Measurements from ENCODE around the gene SENP1. TPM values are rescaled to one million over a fixed set of nuclear protein-coding genes. Genes with fewer than 3 reads are reported as not detected.

SENP1 gene
- total RNA-seq, 2 donors from 2014 or later = 36.6 to 59.7 TPM

DNA sequence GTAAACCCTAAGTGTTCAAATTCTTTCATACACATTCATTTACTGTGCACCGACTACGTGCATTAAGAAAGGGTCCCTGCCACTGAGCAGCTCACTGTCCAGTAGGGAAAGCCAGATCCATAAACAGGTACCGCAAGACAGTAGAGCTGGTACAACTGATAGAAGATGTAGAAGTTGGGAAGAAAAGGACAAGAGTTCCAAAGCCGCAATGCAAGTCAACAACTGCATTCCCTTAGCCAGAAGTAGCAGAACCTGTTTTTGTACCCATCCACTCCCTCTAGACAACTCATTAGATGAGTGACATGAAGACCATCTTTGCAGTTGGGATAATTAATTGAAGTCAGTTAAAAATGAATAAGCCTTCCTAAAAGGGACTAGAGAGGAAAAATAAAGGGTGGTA lies 1.3 kb downstream of the SENP1 start:
- no peak for ATAC-seq
- peak overlapping the region; percentile 97 for H3K4me3 Mint-ChIP-seq
- peak overlapping the region; percentile 94 to 99 for H3K27ac Mint-ChIP-seq
- peaks cover 28 to 32% of the 10 kb centered on the region in 2 donors for H3K4me1 Mint-ChIP-seq (ENCODE audit: low read depth in 2 of 2)
- DNase-seq (ENCODE audit: low spot score) = no peak
- no peaks in the 10 kb centered on the region for H3K9me3 Mint-ChIP-seq
- H3K27me3 Mint-ChIP-seq = peaks cover 2 to 3% of the 10 kb centered on the region in 2 donors
- H3K36me3 Mint-ChIP-seq = peaks cover 7% of the 10 kb centered on the region

DNA sequence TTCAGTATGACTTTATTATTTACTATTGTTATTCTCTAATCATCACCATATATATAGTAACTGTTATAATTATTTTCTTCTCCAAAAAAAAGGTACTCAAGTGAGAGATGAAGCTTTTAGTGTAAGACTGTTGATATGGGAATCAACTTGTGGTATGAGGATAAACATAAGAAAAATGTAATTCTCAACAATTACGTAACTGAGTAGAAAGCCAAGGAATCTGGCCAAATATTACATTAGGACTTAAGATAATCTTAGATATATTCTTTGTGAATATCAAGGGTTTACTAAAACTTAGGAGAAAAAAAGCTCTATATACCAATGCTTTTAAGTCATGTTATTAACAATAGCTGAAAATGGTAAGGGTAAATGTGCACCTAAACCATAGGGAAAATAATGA lies 13.3 kb downstream of the SENP1 start:
- ATAC-seq = no peak
- no peaks in the 10 kb centered on the region for H3K4me1 Mint-ChIP-seq (ENCODE audit: low read depth in 2 of 2)
- no peaks in the 10 kb centered on the region for H3K9me3 Mint-ChIP-seq
- H3K4me3 Mint-ChIP-seq = no peak overlapping the region
- H3K27ac Mint-ChIP-seq = no peak overlapping the region
- peaks cover 13% of the 10 kb centered on the region for H3K36me3 Mint-ChIP-seq
- no peak for DNase-seq (ENCODE audit: low spot score)
- H3K27me3 Mint-ChIP-seq = no peaks in the 10 kb centered on the region

DNA sequence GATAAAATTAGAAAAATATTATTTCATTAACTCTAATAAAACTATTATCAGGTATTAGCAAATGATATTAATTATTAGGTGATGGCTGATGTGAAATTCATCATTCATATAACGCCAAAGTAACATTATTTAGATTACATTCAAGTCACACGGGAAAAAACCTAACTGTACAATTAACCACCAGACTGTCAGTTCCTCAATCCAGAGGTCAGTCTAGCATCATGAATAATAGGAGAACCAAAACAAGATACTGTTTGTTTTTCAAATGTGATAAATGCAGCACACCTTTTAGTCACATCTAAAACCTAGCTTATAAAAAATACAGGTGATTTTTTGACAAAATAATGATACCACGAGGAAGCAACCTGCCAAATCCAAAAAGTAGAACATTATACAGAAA lies 19.6 kb downstream of the SENP1 start:
- H3K4me3 Mint-ChIP-seq = no peak overlapping the region
- H3K27ac Mint-ChIP-seq = no peak overlapping the region
- H3K36me3 Mint-ChIP-seq = peaks cover 24% of the 10 kb centered on the region
- H3K27me3 Mint-ChIP-seq = no peaks in the 10 kb centered on the region
- ATAC-seq (no peak), DNase-seq (ENCODE audit: low spot score) (no peak)
- H3K4me1 Mint-ChIP-seq (ENCODE audit: low read depth in 2 of 2) = no peaks in the 10 kb centered on the region
- H3K9me3 Mint-ChIP-seq = no peaks in the 10 kb centered on the region

DNA sequence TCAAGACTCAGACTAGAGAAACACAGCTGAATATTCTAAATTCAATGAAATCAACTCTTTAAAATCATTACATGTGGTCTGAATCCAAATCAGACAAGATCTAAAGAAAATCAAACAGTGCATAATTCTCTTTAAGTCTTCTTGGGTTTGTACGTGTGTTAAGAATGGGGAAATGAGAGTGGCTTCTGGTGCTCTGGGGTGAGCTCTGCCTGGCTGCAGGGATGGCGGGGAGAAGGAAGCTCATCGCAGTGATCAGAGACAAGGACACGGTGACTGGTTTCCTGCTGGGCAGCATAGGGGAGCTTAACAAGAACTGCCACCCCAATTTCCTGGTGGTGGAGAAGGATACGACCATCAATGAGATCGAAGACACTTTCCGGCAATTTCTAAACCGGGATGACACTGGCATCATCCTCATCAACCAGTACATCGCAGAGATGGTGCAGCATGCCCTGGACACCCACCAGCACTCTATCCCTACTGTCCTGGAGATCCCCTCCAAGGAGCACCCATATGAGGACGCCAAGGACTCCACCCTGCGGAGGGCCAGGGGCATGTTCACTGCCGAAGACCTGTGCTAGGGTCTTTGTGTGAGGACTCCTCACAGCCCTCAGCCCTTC lies 20.9 kb downstream of the SENP1 start:
- no peak overlapping the region for H3K27ac Mint-ChIP-seq

DNA sequence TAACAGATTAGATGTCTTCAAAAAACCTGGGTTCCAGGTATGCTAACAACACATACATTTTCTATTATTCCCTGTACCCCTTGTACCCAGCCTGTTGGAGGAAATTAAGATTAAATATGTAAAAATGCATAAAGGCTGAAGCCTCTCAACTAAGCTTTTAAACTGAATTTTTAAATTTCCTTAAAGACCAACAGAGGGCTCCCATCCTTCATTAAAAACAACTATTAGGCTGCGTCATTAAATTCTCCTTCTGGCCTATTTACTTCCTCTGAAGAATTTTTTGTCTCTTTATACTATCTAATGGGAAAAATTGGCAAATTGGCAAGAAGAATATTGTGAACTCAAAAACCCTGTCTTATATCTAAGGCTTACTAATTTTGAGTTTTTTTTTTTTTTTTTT lies 21.8 kb downstream of the SENP1 start:
- H3K9me3 Mint-ChIP-seq = no peaks in the 10 kb centered on the region
- DNase-seq (ENCODE audit: low spot score) (no peak), ATAC-seq (no peak)
- peaks cover 15% of the 10 kb centered on the region for H3K36me3 Mint-ChIP-seq
- no peaks in the 10 kb centered on the region for H3K4me1 Mint-ChIP-seq (ENCODE audit: low read depth in 2 of 2)
- no peak overlapping the region for H3K4me3 Mint-ChIP-seq
- no peaks in the 10 kb centered on the region for H3K27me3 Mint-ChIP-seq
- no peak overlapping the region for H3K27ac Mint-ChIP-seq

More for the DNA sequence above, 20.9 kb downstream of the SENP1 start:
- ATAC-seq (peak in 1 of 2 donors; percentile 45), DNase-seq (ENCODE audit: low spot score) (no peak)
- Mint-ChIP-seq H3K4me3 (no peak overlapping the region), H3K4me1 (ENCODE audit: low read depth in 2 of 2) (no peaks in the 10 kb centered on the region), H3K27me3 (no peaks in the 10 kb centered on the region), H3K36me3 (peaks cover 15% of the 10 kb centered on the region), H3K9me3 (no peaks in the 10 kb centered on the region)

DNA sequence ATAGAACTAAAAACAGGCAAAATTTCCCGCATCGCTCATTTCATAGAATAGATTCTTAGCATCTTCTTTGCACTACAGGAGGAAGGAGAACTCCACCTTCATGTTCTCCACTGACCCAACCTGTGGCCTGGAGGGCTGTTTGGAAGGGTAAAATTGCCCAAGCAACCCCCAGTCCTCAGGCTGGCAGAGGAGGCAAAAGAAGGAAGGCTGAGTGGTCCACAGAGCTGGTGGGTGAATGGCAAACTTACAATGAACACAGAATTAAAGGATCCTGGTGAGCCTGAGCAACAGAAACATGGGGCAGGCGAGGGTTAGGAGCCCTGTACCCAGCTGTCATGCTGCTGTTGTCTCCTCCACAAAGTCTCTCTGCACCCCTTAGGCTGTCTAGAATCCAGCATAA lies 25.1 kb downstream of the SENP1 start:
- H3K4me1 Mint-ChIP-seq (ENCODE audit: low read depth in 2 of 2) = peaks cover 0 to 3% of the 10 kb centered on the region in 2 donors
- H3K36me3 Mint-ChIP-seq = peaks cover 18% of the 10 kb centered on the region
- no peak overlapping the region for H3K4me3 Mint-ChIP-seq
- H3K9me3 Mint-ChIP-seq = no peaks in the 10 kb centered on the region
- H3K27ac Mint-ChIP-seq = no peak overlapping the region
- DNase-seq (ENCODE audit: low spot score) (no peak), ATAC-seq (no peak)
- H3K27me3 Mint-ChIP-seq = no peaks in the 10 kb centered on the region

DNA sequence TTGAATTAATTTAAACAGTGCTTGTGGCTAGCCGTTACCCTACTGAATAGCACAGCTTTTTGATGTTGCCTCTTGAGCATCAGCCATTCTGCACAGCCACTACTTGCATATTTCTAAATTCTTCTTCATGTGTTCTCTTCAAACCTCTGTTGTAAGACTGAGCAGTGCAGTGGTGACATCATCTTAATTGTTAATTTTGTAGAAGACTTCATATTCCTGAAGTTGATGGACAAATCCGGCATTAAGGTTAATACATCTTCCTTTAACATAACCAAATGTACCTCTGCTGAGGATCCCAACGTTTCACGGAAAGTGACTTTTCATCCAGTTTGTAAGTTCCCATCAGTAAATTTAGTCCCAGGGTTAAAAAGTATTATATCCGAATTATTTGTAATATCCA lies 25.6 kb downstream of the SENP1 start:
- Mint-ChIP-seq H3K27ac (no peak overlapping the region), H3K9me3 (no peaks in the 10 kb centered on the region), H3K36me3 (peaks cover 18% of the 10 kb centered on the region), H3K27me3 (no peaks in the 10 kb centered on the region), H3K4me3 (no peak overlapping the region), H3K4me1 (ENCODE audit: low read depth in 2 of 2) (peaks cover 0 to 3% of the 10 kb centered on the region in 2 donors)
- ATAC-seq (no peak), DNase-seq (ENCODE audit: low spot score) (no peak)

DNA sequence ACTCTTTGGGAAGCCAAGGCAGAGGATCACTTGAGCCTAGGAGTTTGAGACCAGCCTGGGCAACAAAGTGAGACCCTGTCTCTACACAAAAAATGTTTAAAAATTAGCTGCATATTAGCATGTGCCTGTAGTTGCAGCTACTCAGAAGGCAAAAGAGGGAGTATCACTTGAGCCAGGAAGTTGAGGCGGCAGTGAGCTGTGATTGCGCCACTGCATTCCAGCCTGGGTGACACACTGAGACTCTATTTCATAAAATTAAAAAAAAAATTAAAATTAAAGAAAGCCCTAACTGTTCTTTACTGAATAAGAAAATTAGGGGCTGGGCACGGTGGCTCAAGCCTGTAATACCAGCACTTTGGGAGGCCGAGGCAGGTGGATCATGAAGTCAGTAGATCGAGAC lies 27.0 kb downstream of the SENP1 start:
- H3K27ac Mint-ChIP-seq = no peak overlapping the region
- H3K4me3 Mint-ChIP-seq = no peak overlapping the region
- peaks cover 0 to 3% of the 10 kb centered on the region in 2 donors for H3K4me1 Mint-ChIP-seq (ENCODE audit: low read depth in 2 of 2)
- no peak for ATAC-seq
- no peaks in the 10 kb centered on the region for H3K27me3 Mint-ChIP-seq
- H3K36me3 Mint-ChIP-seq = peaks cover 20% of the 10 kb centered on the region
- H3K9me3 Mint-ChIP-seq = no peaks in the 10 kb centered on the region
- no peak for DNase-seq (ENCODE audit: low spot score)

DNA sequence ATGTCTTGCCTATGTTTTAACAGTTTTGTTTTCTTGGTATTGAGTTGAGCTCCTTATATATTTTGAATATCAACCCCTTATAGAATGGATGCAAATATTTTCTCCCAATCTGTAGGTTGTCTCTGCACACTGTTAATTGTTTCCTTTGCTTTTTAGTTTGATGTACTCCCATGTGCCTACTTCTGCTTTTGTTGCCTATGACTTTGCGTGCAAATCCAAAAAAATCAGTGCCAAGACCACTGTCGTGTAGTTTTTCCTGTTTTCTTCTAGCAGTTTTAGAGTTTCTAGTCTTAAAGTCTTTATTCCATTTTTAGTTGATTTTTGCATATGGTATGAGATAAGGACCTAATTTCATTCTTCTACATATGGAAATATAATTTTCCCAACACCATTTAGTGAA lies 28.8 kb downstream of the SENP1 start:
- no peak for DNase-seq (ENCODE audit: low spot score)
- Mint-ChIP-seq H3K4me3 (no peak overlapping the region), H3K9me3 (no peaks in the 10 kb centered on the region), H3K4me1 (ENCODE audit: low read depth in 2 of 2) (peaks cover 0 to 3% of the 10 kb centered on the region in 2 donors), H3K27me3 (no peaks in the 10 kb centered on the region), H3K27ac (no peak overlapping the region), H3K36me3 (peaks cover 20% of the 10 kb centered on the region)
- no peak for ATAC-seq

DNA sequence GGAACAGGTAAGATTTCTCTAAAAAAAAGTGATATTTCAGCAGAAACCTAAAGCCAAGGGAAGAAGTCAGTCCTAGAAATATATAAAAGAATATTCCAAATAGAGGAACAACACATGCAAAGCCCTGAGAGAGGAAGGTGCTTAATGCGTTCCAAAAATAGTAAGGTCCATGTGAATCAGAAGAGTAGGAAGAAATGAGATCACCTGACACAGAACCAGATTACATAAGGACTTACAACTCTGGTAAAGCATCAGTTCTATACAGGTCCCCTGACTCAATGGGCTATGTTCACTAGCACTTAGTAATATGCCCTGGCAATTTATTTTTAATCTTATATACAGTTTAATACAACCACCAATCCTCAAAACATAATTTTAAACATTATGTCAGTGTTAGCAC lies 30.0 kb downstream of the SENP1 start:
- Mint-ChIP-seq H3K4me3 (no peak overlapping the region), H3K9me3 (no peaks in the 10 kb centered on the region), H3K36me3 (peaks cover 24% of the 10 kb centered on the region), H3K27me3 (no peaks in the 10 kb centered on the region), H3K4me1 (ENCODE audit: low read depth in 2 of 2) (peaks cover 0 to 3% of the 10 kb centered on the region in 2 donors), H3K27ac (no peak overlapping the region)
- DNase-seq (ENCODE audit: low spot score) (no peak), ATAC-seq (no peak)

DNA sequence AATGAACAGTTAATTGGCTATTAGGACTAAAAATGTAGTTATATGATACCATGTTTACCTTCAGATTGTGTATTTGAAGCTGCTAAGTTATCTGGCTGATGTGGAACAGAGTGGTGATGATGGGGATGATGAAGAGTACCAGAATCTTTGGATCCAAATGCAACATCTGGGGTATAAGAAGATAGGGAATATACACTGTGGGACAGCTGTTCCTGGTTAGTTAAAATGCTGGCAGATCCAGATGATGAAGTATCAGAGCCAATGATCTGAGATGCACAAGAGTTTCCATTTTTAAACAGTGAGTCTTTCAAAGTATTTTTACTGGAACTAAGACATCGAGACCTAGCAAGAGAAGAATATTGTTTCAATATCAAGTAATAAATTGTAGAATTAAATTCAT lies 31.6 kb downstream of the SENP1 start:
- peaks cover 0 to 3% of the 10 kb centered on the region in 2 donors for H3K4me1 Mint-ChIP-seq (ENCODE audit: low read depth in 2 of 2)
- H3K27ac Mint-ChIP-seq = no peak overlapping the region
- H3K9me3 Mint-ChIP-seq = no peaks in the 10 kb centered on the region
- peaks cover 30% of the 10 kb centered on the region for H3K36me3 Mint-ChIP-seq
- DNase-seq (ENCODE audit: low spot score) = no peak
- no peaks in the 10 kb centered on the region for H3K27me3 Mint-ChIP-seq
- ATAC-seq = no peak
- no peak overlapping the region for H3K4me3 Mint-ChIP-seq

DNA sequence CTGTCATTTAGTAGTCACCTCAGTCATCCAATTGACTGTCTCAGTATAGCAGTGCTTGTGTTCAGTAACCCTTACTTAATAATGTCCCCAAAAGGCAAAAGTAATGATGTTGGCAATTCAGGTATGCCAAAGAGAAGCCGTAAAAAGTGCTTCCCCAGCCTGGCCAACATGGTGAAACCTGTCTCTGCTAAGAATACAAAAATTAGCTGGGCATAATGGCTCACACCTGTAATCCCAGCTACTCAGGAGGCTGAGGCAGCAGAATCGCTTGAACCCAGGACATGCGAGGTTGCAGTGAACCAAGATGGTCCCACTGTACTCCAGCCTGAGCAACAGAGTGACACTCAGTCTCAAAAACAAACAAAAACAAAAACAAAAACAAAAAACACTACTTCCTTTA lies 33.6 kb downstream of the SENP1 start:
- Mint-ChIP-seq H3K27me3 (no peaks in the 10 kb centered on the region), H3K4me3 (no peak overlapping the region), H3K36me3 (peaks cover 36% of the 10 kb centered on the region), H3K4me1 (ENCODE audit: low read depth in 2 of 2) (peaks cover 0 to 4% of the 10 kb centered on the region in 2 donors), H3K27ac (no peak overlapping the region), H3K9me3 (no peaks in the 10 kb centered on the region)
- ATAC-seq = no peak
- no peak for DNase-seq (ENCODE audit: low spot score)

DNA sequence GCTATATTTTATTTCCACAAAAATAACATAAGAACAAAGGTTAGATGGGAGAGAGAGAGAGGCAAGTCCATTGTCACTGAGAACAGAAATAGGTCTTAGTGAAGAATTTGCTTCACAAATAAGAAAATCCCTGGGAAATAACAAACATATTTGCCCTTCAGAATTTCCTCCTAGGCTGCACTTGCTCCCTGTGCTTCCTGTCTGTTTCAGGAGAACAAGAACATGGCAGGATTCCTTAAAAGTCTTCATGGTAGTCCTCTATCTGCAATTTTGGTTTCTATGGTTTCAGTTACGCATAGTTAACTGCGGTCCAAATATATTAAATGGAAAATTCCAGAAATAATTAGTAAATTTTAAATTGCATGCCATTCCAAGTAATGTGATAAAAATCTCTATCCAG lies 34.1 kb downstream of the SENP1 start:
- H3K27me3 Mint-ChIP-seq = no peaks in the 10 kb centered on the region
- ATAC-seq (no peak), DNase-seq (ENCODE audit: low spot score) (no peak)
- H3K9me3 Mint-ChIP-seq = no peaks in the 10 kb centered on the region
- H3K4me3 Mint-ChIP-seq = no peak overlapping the region
- peaks cover 34% of the 10 kb centered on the region for H3K36me3 Mint-ChIP-seq
- H3K4me1 Mint-ChIP-seq (ENCODE audit: low read depth in 2 of 2) = peaks cover 0 to 4% of the 10 kb centered on the region in 2 donors
- no peak overlapping the region for H3K27ac Mint-ChIP-seq

DNA sequence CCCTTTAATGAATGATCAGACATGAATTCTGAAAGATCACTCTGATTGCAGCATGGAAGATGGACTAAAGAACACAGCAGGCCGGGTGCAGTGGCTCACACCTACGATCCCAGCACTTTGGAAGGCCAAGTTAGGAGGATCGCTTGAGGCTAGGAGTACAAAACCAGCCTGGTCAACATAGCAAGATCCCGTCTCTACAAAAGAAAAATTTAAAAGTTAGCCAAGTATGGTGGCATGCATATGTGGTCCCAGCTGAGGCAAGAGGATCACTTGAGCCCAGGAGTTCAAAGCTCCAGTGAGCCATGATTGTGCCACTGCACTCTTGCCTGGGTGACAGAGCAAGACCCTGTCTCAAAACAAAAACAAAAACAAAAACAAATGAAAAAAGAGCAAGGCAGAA lies 35.1 kb downstream of the SENP1 start:
- Mint-ChIP-seq H3K27ac (no peak overlapping the region), H3K27me3 (no peaks in the 10 kb centered on the region), H3K9me3 (no peaks in the 10 kb centered on the region), H3K4me1 (ENCODE audit: low read depth in 2 of 2) (peaks cover 0 to 4% of the 10 kb centered on the region in 2 donors), H3K4me3 (no peak overlapping the region), H3K36me3 (peaks cover 33% of the 10 kb centered on the region)
- no peak for DNase-seq (ENCODE audit: low spot score)
- ATAC-seq = no peak

DNA sequence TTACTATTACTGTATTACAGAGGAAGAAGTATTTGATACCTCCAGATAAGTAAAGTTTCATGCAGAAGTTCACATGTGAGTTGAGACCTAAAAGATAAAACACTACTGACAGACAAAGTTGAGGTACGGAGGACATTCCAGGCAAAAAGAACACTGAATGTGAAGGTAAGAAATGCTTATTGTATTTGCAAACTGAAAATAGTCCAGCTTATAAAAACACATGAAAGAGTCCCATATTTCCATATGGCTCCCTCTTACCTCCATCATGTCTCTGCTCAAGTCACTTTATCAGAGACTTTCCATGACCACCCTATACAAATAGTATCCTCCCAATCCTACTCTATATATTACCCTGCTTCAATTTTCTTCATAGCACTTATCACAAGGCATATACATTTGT lies 35.8 kb downstream of the SENP1 start:
- DNase-seq (ENCODE audit: low spot score) = no peak
- H3K4me1 Mint-ChIP-seq (ENCODE audit: low read depth in 2 of 2) = peaks cover 0 to 4% of the 10 kb centered on the region in 2 donors
- H3K36me3 Mint-ChIP-seq = peaks cover 33% of the 10 kb centered on the region
- H3K9me3 Mint-ChIP-seq = no peaks in the 10 kb centered on the region
- H3K4me3 Mint-ChIP-seq = no peak overlapping the region
- no peak for ATAC-seq
- H3K27me3 Mint-ChIP-seq = no peaks in the 10 kb centered on the region
- no peak overlapping the region for H3K27ac Mint-ChIP-seq

Data from natural killer cell treated with Interleukin-12 subunit alpha and Interleukin-12 subunit beta and Interleukin-15 and Interleukin-18, amount 100 ng/mL, for 72 hours (primary cell).